A549 (cell line): ENCODE measurements around the gene RGMB. TPM values are rescaled to one million over a fixed set of nuclear protein-coding genes. Genes with fewer than 3 reads are reported as not detected.

Experiments
- ATAC-seq, 2 experiments: fragments of 200-7000 bp in 1 of 2; fragments of >200 bp in 1 of 2; cut with Nextera tagmentation in 1 of 2; cut with Tn5 transposase in 1 of 2; 3 replicates each; pipeline versions ENCODE4 v1.8.0 to v1.9.1; 2018 to 2020; ENCODE audit warnings: mild to moderate bottlenecking in 1 of 2, moderate library complexity in 1 of 2
- CTCF ChIA-PET: fragments of 300-600 bp; sonication (Branson Sonifier 250); formaldehyde crosslinking; extraction: SDS; loops from one replicate; lab custom pipeline; 2021; ENCODE audit warnings: antibody characterized with exemption, inconsistent platforms; lab: Yijun Ruan, JAX
- POLR2A ChIA-PET: fragments of 350-600 bp; formaldehyde crosslinking; extraction: SDS; loops from one replicate; lab custom pipeline; 2021; ENCODE audit warnings: antibody characterized with exemption, inconsistent platforms; lab: Yijun Ruan, JAX
- DNase-seq, 2 experiments: peaks; one replicate each; pipeline versions ENCODE4 v3.0.0 to v3.0.0-alpha.2; 2011 to 2016; ENCODE audit warnings: low read depth in 1 of 2, low spot score in 1 of 2
- FAIRE-seq: peaks from 2 replicates; lab custom pipeline; 2011; peaks lifted over from hg19 to GRCh38; lab: Jason Lieb, UNC
- H3K27ac ChIP-seq, 2 experiments: fragments of >200 bp; sonication (Bioruptor Twin); formaldehyde crosslinking; 3 replicates each; pipeline ENCODE4 v1.5.1; 2016 to 2017
- H3K4me1 ChIP-seq: fragments of >200 bp; sonication (Bioruptor Twin); formaldehyde crosslinking; 3 replicates; pipeline ENCODE4 v1.6.1; 2016
- H3K4me2 ChIP-seq: fragments of >200 bp; sonication (Bioruptor Twin); formaldehyde crosslinking; 3 replicates; pipeline ENCODE4 v1.6.1; 2016
- H3K4me3 ChIP-seq: fragments of >200 bp; sonication (Bioruptor Twin); formaldehyde crosslinking; 3 replicates; pipeline ENCODE4 v1.5.1; 2016
- H3K9me3 ChIP-seq: fragments of >200 bp; sonication (Bioruptor Twin); formaldehyde crosslinking; 3 replicates; pipeline ENCODE4 v1.6.1; 2016
- ATOH8 ChIP-seq: fragments of 250-450 bp; sonication (Bioruptor Pico); IDR thresholded peaks from 2 replicates; pipeline ENCODE4 v1.5.0; 2020; ENCODE audit warnings: low read depth, mild to moderate bottlenecking, moderate library complexity
- BHLHE40 ChIP-seq: IDR thresholded peaks from 2 replicates; pipeline ENCODE4 v1.6.1; 2012; ENCODE audit warnings: low read depth, low read length, inconsistent platforms
- CHD2 ChIP-seq: fragments of 150-350 bp; IDR thresholded peaks from 2 replicates; pipeline ENCODE4 v1.6.1; 2014; ENCODE audit warnings: low read length; ENCODE audit not compliant: partially characterized antibody
- EHF ChIP-seq: fragments of 250-450 bp; sonication (Bioruptor Pico); IDR thresholded peaks from 2 replicates; pipeline ENCODE4 v1.5.0; 2020; ENCODE audit warnings: mild to moderate bottlenecking
- EHMT2 ChIP-seq: fragments of 200-600 bp; sonication (generic); IDR thresholded peaks from 2 replicates; pipeline ENCODE4 v1.6.1; 2016; ENCODE audit warnings: antibody characterized with exemption, low read depth, mild to moderate bottlenecking, moderate library complexity
- ESRRA ChIP-seq: fragments of 150-350 bp; IDR thresholded peaks from 2 replicates; pipeline ENCODE4 v1.6.1; 2014; ENCODE audit warnings: mild to moderate bottlenecking, low read length, borderline replicate concordance
- FOSB ChIP-seq: fragments of 250-450 bp; sonication (Bioruptor Pico); IDR thresholded peaks from 2 replicates; pipeline ENCODE4 v1.5.0; 2020; ENCODE audit warnings: mild to moderate bottlenecking, moderate library complexity
- FOSL2 ChIP-seq, 2 experiments: fragments of 450-650 bp in 1 of 2; fragments of >200 bp in 1 of 2; sonication (Bioruptor Twin) in 1 of 2; formaldehyde crosslinking; IDR thresholded peaks; 2 replicates each; pipeline versions ENCODE4 v1.5.0 to v1.6.1; 2016 to 2020; ENCODE audit warnings: mild to moderate bottlenecking in 1 of 2, moderate library complexity in 1 of 2
- HDAC2 ChIP-seq: fragments of 200-600 bp; sonication (generic); IDR thresholded peaks from 2 replicates; pipeline ENCODE4 v1.6.1; 2016
- HOXA7 ChIP-seq: fragments of 250-450 bp; sonication (Bioruptor Pico); IDR thresholded peaks from 2 replicates; pipeline ENCODE4 v1.5.0; 2020; ENCODE audit warnings: mild to moderate bottlenecking, moderate library complexity
- HOXB5 ChIP-seq: fragments of 250-450 bp; sonication (Bioruptor Pico); IDR thresholded peaks from 2 replicates; pipeline ENCODE4 v1.5.0; 2020; ENCODE audit warnings: mild to moderate bottlenecking, moderate library complexity
- JUN ChIP-seq, 2 experiments: fragments of >200 bp; sonication (Bioruptor Twin); formaldehyde crosslinking; IDR thresholded peaks; 2 replicates in 1 of 2; 3 replicates in 1 of 2; pipeline ENCODE4 v1.6.1; 2016 to 2017
- JUNB ChIP-seq: fragments of >200 bp; sonication (Bioruptor Twin); formaldehyde crosslinking; IDR thresholded peaks from 2 replicates; pipeline ENCODE4 v1.6.1; 2016
- KDM1A ChIP-seq: fragments of 200-600 bp; sonication (generic); IDR thresholded peaks from 2 replicates; pipeline ENCODE4 v1.6.1; 2016; ENCODE audit warnings: low read depth, mild to moderate bottlenecking
- KDM5A ChIP-seq: fragments of 200-600 bp; sonication (generic); IDR thresholded peaks from 2 replicates; pipeline ENCODE4 v1.6.1; 2016; ENCODE audit warnings: antibody characterized with exemption, mild to moderate bottlenecking
- MAX ChIP-seq: IDR thresholded peaks from 2 replicates; pipeline ENCODE4 v1.6.1; 2012
- NPAS2 ChIP-seq: fragments of 250-450 bp; sonication (Bioruptor Pico); IDR thresholded peaks from 2 replicates; pipeline ENCODE4 v1.8.0; 2022; ENCODE audit warnings: mild to moderate bottlenecking, moderate library complexity, borderline replicate concordance
- NR3C1 ChIP-seq: fragments of >200 bp; sonication (Bioruptor Twin); formaldehyde crosslinking; IDR thresholded peaks from 3 replicates; pipeline ENCODE4 v1.6.1; 2017
- PHF8 ChIP-seq: fragments of 200-600 bp; sonication (generic); IDR thresholded peaks from 2 replicates; pipeline ENCODE4 v1.6.1; 2016; ENCODE audit warnings: low read depth, mild to moderate bottlenecking, antibody characterized with exemption, moderate library complexity, borderline replicate concordance
- POLR2A ChIP-seq: IDR thresholded peaks from 2 replicates; pipeline ENCODE4 v1.6.1; 2012; ENCODE audit warnings: mild to moderate bottlenecking, low read length
- RAD21 ChIP-seq, 2 experiments: fragments of >200 bp in 1 of 2; sonication (Bioruptor Twin) in 1 of 2; formaldehyde crosslinking in 1 of 2; IDR thresholded peaks in 1 of 2; conservative IDR thresholded peaks in 1 of 2; 2 replicates in 1 of 2; 3 replicates in 1 of 2; pipeline ENCODE4 v1.6.1; 2012 to 2018; ENCODE audit warnings: inconsistent platforms in 1 of 2
- RARB ChIP-seq: fragments of 250-450 bp; sonication (Bioruptor Pico); IDR thresholded peaks from 2 replicates; pipeline ENCODE4 v1.8.0; 2021; ENCODE audit warnings: mild to moderate bottlenecking, moderate library complexity
- RFX5 ChIP-seq: fragments of 450-650 bp; IDR thresholded peaks from 2 replicates; pipeline ENCODE4 v1.7.1; 2014; ENCODE audit warnings: antibody characterized with exemption, mild to moderate bottlenecking, moderate library complexity
- RNF2 ChIP-seq: fragments of 200-600 bp; sonication (generic); IDR thresholded peaks from 2 replicates; pipeline ENCODE4 v1.6.1; 2016; ENCODE audit warnings: low read depth, mild to moderate bottlenecking, antibody characterized with exemption, moderate library complexity, borderline replicate concordance
- SREBF2 ChIP-seq: fragments of 450-650 bp; IDR thresholded peaks from 2 replicates; pipeline ENCODE4 v1.6.1; 2014; ENCODE audit warnings: mild to moderate bottlenecking, moderate library complexity
- TP53 ChIP-seq: fragments of 250-450 bp; sonication (Bioruptor Pico); IDR thresholded peaks from 2 replicates; pipeline ENCODE4 v1.5.0; 2021; ENCODE audit warnings: mild to moderate bottlenecking, moderate library complexity
- ZNF302 ChIP-seq: fragments of 250-450 bp; sonication (Bioruptor Pico); IDR thresholded peaks from 2 replicates; pipeline ENCODE4 v1.9.0; 2021; ENCODE audit warnings: inconsistent platforms, mild to moderate bottlenecking, moderate library complexity
- ZSCAN20 ChIP-seq: fragments of 250-450 bp; sonication (Bioruptor Pico); IDR thresholded peaks from 2 replicates; pipeline ENCODE4 v1.8.0; 2022; ENCODE audit warnings: mild to moderate bottlenecking, moderate library complexity
- WGBS: methylation state at CpG from one replicate; pipeline ENCODE4 v1.1.6; 2017; ENCODE audit errors: missing lambda C conversion rate; 5-methylcytosine and 5-hydroxymethylcytosine counted together
- polyA plus RNA-seq, 4 experiments: library from polyadenylated mRNA; depleted of rRNA in 3 of 4; stranded (reverse); fragments of >200 nt; fragmentation: RNase III in 1 of 4; extraction: RNeasy Plus Mini Kit Qiagen cat#74134 plus additional on column Dnase treatment in 1 of 4; gene quantifications; 2 replicates in 3 of 4; 3 replicates in 1 of 4; pipeline ENCODE4 v1.2.3, GENCODE V29; 2011 to 2017

RGMB gene
- polyA plus RNA-seq, 2 of the 4 experiments (the other 2 are of a cell fraction): 5.3 to 5.6 TPM

- ChIA-PET POLR2A (no interaction called here), CTCF (interaction anchor here (2.0 kb wide), 1 partner anchor 10 kb away, joined by 4 read pairs; no protein-coding TSS in a partner anchor)
- Histone ChIP-seq H3K9me3 (no peaks in the 10 kb centered on the region), H3K4me1 (peaks cover 22% of the 10 kb centered on the region), H3K4me2 (peak overlapping the region; percentile 79), H3K4me3 (peak overlapping the region; percentile 57), H3K27ac (peak overlapping the region in 1 of 2 experiments; percentile 92; a peak in 3 of 6 replicates)
- ATAC-seq (no peak), FAIRE-seq (no peak), DNase-seq (no peak)
- TF ChIP-seq MAX (no peak), POLR2A (no peak), PHF8 (no peak), NR3C1 (no peak), NPAS2 (no peak), FOSB (CRISPR knock-in tag) (no peak), HOXA7 (CRISPR knock-in tag) (no peak), KDM5A (no peak), RARB (CRISPR knock-in tag) (no peak), KDM1A (no peak), HOXB5 (CRISPR knock-in tag) (no peak), BHLHE40 (no peak), EHF (no peak)
- WGBS: 87% methylated on average over 12 of the region's 12 CpGs
Observed at GRCh38 chr5:98775246-98776065, 2.0 kb downstream of the RGMB start.

GRCh38 chr5:98776066-98776705 lies 2.7 kb downstream of the RGMB start:
- 89% methylated on average over 7 of the region's 7 CpGs for WGBS
- Histone ChIP-seq H3K4me1 (peaks cover 22% of the 10 kb centered on the region), H3K27ac (no peak overlapping the region), H3K4me2 (peak overlapping the region; percentile 79; the same call in 2 of the 3 replicates), H3K4me3 (no peak overlapping the region), H3K9me3 (no peaks in the 10 kb centered on the region)
- FAIRE-seq: no peak
- ChIA-PET POLR2A (interaction anchor here (0.6 kb wide), 1 partner anchor 25 kb away, joined by 4 read pairs; no protein-coding TSS in a partner anchor), CTCF (interaction anchor here (0.9 to 2.8 kb wide), 4 partner anchors 7 to 23 kb away, joined by 3 to 11 read pairs (median 4); no protein-coding TSS in a partner anchor)
- TF ChIP-seq POLR2A (no peak), JUNB (no peak), JUN (IDR thresholded peaks at IDR 0.05) (no peak), CHD2 (no peak), ESRRA (no peak), FOSL2 (IDR thresholded peaks at IDR 0.05) (no peak), FOSL2 (CRISPR knock-in tag; IDR thresholded peaks at IDR 0.05) (no peak), RFX5 (no peak), RAD21 (conservative IDR thresholded peaks at IDR 0.05 in 1 of 2, IDR thresholded peaks at IDR 0.05 in 1 of 2) (no peak), ZSCAN20 (CRISPR knock-in tag) (no peak), HDAC2 (no peak), TP53 (CRISPR knock-in tag) (no peak), ZNF302 (no peak), RARB (CRISPR knock-in tag) (no peak), SREBF2 (no peak), RNF2 (no peak), ATOH8 (CRISPR knock-in tag) (no peak), EHMT2 (no peak)
- no peak for ATAC-seq
- no peak for DNase-seq
